Liver (tissue), 9 donors: ENCODE data around the gene GPC3. TPM values are rescaled to one million over a fixed set of nuclear protein-coding genes. Genes with fewer than 3 reads are reported as not detected.

ENCODE experiments used
- DNase-seq: peaks from one replicate; pipeline ENCODE4 v3.0.0-alpha.2; 2017; ENCODE audit warnings: low spot score
- H3K27ac ChIP-seq, 2 donors: one replicate each; pipeline ENCODE4 v1.7.0; 2013; ENCODE audit warnings: inconsistent platforms in 2 of 2, low read length in 2 of 2, control low read depth in 1 of 2, low read depth in 1 of 2, mild to moderate bottlenecking in 1 of 2
- H3K27me3 ChIP-seq, 4 donors: one replicate each; pipeline versions ENCODE4 v1.6.1 to v1.7.0; 2013; ENCODE audit warnings: low read length in 3 of 4, inconsistent platforms in 1 of 4, mild to moderate bottlenecking in 1 of 4, moderate library complexity in 1 of 4; ENCODE audit not compliant: control insufficient read depth in 4 of 4, insufficient read depth in 4 of 4
- H3K36me3 ChIP-seq, 4 donors: one replicate each; pipeline versions ENCODE4 v1.6.1 to v1.7.0; 2013; ENCODE audit warnings: low read length in 3 of 4, mild to moderate bottlenecking in 3 of 4, low read depth in 1 of 4, moderate library complexity in 1 of 4; ENCODE audit not compliant: control insufficient read depth in 4 of 4, insufficient read depth in 3 of 4
- H3K4me1 ChIP-seq, 4 donors: one replicate each; pipeline versions ENCODE4 v1.6.1 to v1.7.0; 2013; ENCODE audit warnings: low read length in 3 of 4, mild to moderate bottlenecking in 3 of 4, moderate library complexity in 1 of 4; ENCODE audit not compliant: control insufficient read depth in 4 of 4, insufficient read depth in 4 of 4
- H3K4me3 ChIP-seq, 3 donors: one replicate each; pipeline versions ENCODE4 v1.6.1 to v1.7.0; 2013; ENCODE audit warnings: low read length in 3 of 3, control low read depth in 1 of 3, low read depth in 1 of 3, mild to moderate bottlenecking in 1 of 3
- H3K9ac ChIP-seq, 2 donors: one replicate each; pipeline ENCODE4 v1.7.0; 2013; ENCODE audit warnings: low read length in 2 of 2, mild to moderate bottlenecking in 2 of 2, moderate library complexity in 2 of 2, control low read depth in 1 of 2, low read depth in 1 of 2
- H3K9me3 ChIP-seq, 4 donors: one replicate each; pipeline versions ENCODE4 v1.6.1 to v1.7.0; 2013; ENCODE audit warnings: low read length in 3 of 4; ENCODE audit not compliant: control insufficient read depth in 4 of 4
- CTCF ChIP-seq: fragments of 150-350 bp; IDR thresholded peaks from 2 replicates; pipeline ENCODE4 v1.5.1; 2017; ENCODE audit warnings: improper control_type of control experiment, low read depth, low read length; ENCODE audit not compliant: missing input control
- EGR1 ChIP-seq, 2 donors: IDR thresholded peaks; 2 replicates each; pipeline ENCODE4 v1.6.1; 2016 to 2018; ENCODE audit warnings: antibody characterized with exemption in 2 of 2, low read depth in 2 of 2
- FOXA1 ChIP-seq: IDR thresholded peaks from 2 replicates; pipeline ENCODE4 v1.6.1; 2016; ENCODE audit warnings: antibody characterized with exemption
- FOXA2 ChIP-seq: IDR thresholded peaks from 2 replicates; pipeline ENCODE4 v1.6.1; 2016; ENCODE audit warnings: antibody characterized with exemption
- GABPA ChIP-seq, 2 donors: IDR thresholded peaks in 1 of 2; conservative IDR thresholded peaks in 1 of 2; 2 replicates each; pipeline ENCODE4 v1.6.1; 2016; ENCODE audit warnings: antibody characterized with exemption in 2 of 2, mild to moderate bottlenecking in 1 of 2, moderate library complexity in 1 of 2
- HNF4A ChIP-seq, 2 donors: conservative IDR thresholded peaks; 2 replicates each; pipeline ENCODE4 v1.6.1; 2016; ENCODE audit warnings: antibody characterized with exemption in 2 of 2, mild to moderate bottlenecking in 2 of 2
- HNF4G ChIP-seq: IDR thresholded peaks from 2 replicates; pipeline ENCODE4 v1.6.1; 2016; ENCODE audit warnings: antibody characterized with exemption
- JUND ChIP-seq, 2 donors: IDR thresholded peaks; 2 replicates each; pipeline ENCODE4 v1.6.1; 2016; ENCODE audit warnings: antibody characterized with exemption in 2 of 2
- MAX ChIP-seq: IDR thresholded peaks from 2 replicates; pipeline ENCODE4 v1.6.1; 2016; ENCODE audit warnings: antibody characterized with exemption
- NR2F2 ChIP-seq: IDR thresholded peaks from 2 replicates; pipeline ENCODE4 v1.6.1; 2016; ENCODE audit warnings: antibody characterized with exemption
- RAD21 ChIP-seq, 2 donors: IDR thresholded peaks; 2 replicates each; pipeline ENCODE4 v1.6.1; 2016; ENCODE audit warnings: antibody characterized with exemption in 2 of 2, mild to moderate bottlenecking in 2 of 2
- REST ChIP-seq: IDR thresholded peaks from 2 replicates; pipeline ENCODE4 v1.6.1; 2016; ENCODE audit warnings: antibody characterized with exemption, mild to moderate bottlenecking
- RXRA ChIP-seq, 2 donors: IDR thresholded peaks; 2 replicates each; pipeline ENCODE4 v1.6.1; 2017 to 2018; ENCODE audit warnings: antibody characterized with exemption in 2 of 2, mild to moderate bottlenecking in 1 of 2
- SP1 ChIP-seq: IDR thresholded peaks from 2 replicates; pipeline ENCODE4 v1.6.1; 2018; ENCODE audit warnings: antibody characterized with exemption, mild to moderate bottlenecking
- TAF1 ChIP-seq: conservative IDR thresholded peaks from 2 replicates; pipeline ENCODE4 v1.6.1; 2016; ENCODE audit warnings: antibody characterized with exemption, mild to moderate bottlenecking
- YY1 ChIP-seq: IDR thresholded peaks from 2 replicates; pipeline ENCODE4 v1.6.1; 2016; ENCODE audit warnings: antibody characterized with exemption, mild to moderate bottlenecking
- WGBS: extraction: QIAGEN DNeasy Blood & Tissue Kit; methylation state at CpG from one replicate; pipeline ENCODE4 v1.1.7; 2013; 5-methylcytosine and 5-hydroxymethylcytosine counted together
- polyA plus RNA-seq, 2 donors: library from polyadenylated mRNA; stranded (reverse) in 1 of 2; unstranded in 1 of 2; fragments of 200-250 nt in 1 of 2; fragments of >200 nt in 1 of 2; fragmentation: Nextera tagmentation in 1 of 2; extraction: Ambion mirVana in 1 of 2; gene quantifications; one replicate each; pipeline versions ENCODE4 v1.2.1 to v1.2.3, GENCODE V29; 2013 to 2015
- total RNA-seq, 2 donors: library from RNA; depleted of rRNA; stranded (reverse); fragments of >200 nt; gene quantifications; one replicate each; pipeline ENCODE4 v1.2.3, GENCODE V29; 2014
- TF ChIP-seq, protein P1 (sequence below): IDR thresholded peaks from 2 replicates; pipeline ENCODE4 v1.6.1; 2016; ENCODE audit warnings: antibody characterized with exemption
- TF ChIP-seq, protein P2 (sequence below): IDR thresholded peaks from 2 replicates; pipeline ENCODE4 v1.6.1; 2016; ENCODE audit warnings: antibody characterized with exemption
- donor health status: healthy.
- donor health status: healthy.
- donor health status: healthy.
- donor health status: healthy.
- donor health status: healthy.

The GPC3 gene
- total and polyA plus RNA-seq, 4 donors: 0.40 to 1,133 (median 1.5) TPM

DNA sequence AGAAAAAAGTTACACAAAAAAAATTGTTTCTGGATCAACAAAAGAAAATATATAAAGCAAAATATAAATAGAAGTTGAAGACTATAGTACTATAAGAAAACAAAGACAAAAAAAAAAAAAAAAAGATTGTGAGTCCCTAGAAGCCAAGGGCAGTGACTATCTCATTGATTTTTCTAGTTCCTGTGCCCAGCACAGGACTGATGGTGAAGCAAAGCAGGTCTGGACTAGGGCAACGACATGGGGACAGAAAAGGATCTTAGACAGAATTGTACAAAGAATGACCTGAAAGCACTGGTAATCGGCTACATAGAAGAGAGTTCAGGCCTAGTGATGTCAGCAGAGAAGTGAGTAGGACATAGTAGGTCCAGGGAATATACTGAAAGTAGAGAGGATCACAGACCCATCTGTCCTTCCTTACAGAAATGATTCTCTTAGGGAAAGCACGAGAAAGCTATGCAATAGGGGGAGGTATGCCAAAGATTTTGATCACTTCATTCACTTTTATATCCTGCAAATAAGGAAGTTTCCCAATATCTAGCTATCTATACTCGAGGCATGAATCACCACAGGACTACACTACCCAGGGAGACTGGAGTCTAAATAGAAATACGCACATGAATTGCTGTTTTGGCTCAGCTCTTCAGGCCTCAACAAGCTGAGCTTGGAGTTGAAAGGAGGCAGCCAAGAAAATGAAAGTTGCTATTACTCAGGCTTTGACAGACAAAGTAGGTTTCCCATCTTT, 339.2 kb downstream of the GPC3 start (continued):
- TF ChIP-seq, protein P1, sequence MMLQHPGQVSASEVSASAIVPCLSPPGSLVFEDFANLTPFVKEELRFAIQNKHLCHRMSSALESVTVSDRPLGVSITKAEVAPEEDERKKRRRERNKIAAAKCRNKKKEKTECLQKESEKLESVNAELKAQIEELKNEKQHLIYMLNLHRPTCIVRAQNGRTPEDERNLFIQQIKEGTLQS: no peak
- TF ChIP-seq YY1: no peak
- no peak for TF ChIP-seq HNF4A (conservative IDR thresholded peaks at IDR 0.05)
- TF ChIP-seq, protein P2, sequence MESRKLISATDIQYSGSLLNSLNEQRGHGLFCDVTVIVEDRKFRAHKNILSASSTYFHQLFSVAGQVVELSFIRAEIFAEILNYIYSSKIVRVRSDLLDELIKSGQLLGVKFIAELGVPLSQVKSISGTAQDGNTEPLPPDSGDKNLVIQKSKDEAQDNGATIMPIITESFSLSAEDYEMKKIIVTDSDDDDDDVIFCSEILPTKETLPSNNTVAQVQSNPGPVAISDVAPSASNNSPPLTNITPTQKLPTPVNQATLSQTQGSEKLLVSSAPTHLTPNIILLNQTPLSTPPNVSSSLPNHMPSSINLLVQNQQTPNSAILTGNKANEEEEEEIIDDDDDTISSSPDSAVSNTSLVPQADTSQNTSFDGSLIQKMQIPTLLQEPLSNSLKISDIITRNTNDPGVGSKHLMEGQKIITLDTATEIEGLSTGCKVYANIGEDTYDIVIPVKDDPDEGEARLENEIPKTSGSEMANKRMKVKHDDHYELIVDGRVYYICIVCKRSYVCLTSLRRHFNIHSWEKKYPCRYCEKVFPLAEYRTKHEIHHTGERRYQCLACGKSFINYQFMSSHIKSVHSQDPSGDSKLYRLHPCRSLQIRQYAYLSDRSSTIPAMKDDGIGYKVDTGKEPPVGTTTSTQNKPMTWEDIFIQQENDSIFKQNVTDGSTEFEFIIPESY: no peak

DNA sequence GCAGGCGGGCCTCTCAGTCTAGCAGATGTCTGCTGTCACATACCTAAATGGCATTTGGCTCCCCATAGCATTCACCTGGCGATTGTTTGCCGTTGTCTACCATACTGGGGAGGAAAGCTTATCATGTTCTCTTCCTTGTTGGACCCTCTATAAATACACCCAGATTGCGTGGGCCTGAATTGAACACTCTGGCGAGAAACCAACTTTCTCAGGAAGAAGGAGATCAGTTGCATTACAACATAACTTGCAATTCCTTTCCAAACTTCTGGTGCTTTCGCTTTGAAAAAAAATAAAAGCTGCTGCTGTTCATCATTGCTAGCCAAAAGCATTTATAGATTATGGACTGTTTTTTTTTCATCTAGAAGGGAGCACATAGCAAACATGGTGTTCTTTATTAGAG, 340.1 kb downstream of the GPC3 start:
- Histone ChIP-seq H3K9me3 (no peaks in the 10 kb centered on the region), H3K27ac (no peak overlapping the region), H3K4me1 (no peaks in the 10 kb centered on the region), H3K27me3 (peaks cover 0 to 8% (median 0%) of the 10 kb centered on the region in 4 donors), H3K9ac (no peak overlapping the region), H3K36me3 (no peaks in the 10 kb centered on the region), H3K4me3 (no peak overlapping the region)
- TF ChIP-seq YY1 (no peak), HNF4A (conservative IDR thresholded peaks at IDR 0.05) (no peak), RXRA (IDR thresholded peaks at IDR 0.05) (no peak), FOXA2 (no peak), JUND (IDR thresholded peaks at IDR 0.05) (no peak), EGR1 (IDR thresholded peaks at IDR 0.05; ENCODE audit: low read depth in 2 of 2) (no peak), RAD21 (IDR thresholded peaks at IDR 0.05) (no peak), HNF4G (no peak), NR2F2 (no peak), GABPA (IDR thresholded peaks at IDR 0.05 in 1 of 2, conservative IDR thresholded peaks at IDR 0.05 in 1 of 2) (no peak), TAF1 (no peak), MAX (no peak), REST (no peak), CTCF (no peak), SP1 (no peak), FOXA1 (no peak)
- TF ChIP-seq, protein P1: no peak
- TF ChIP-seq, protein P2: no peak
- DNase-seq: no peak
- 75% methylated on average over 6 of the region's 6 CpGs for WGBS
